ENCODE measurements around the gene TRIM58. TPM values are rescaled to one million over a fixed set of nuclear protein-coding genes. Genes with fewer than 3 reads are reported as not detected.

TRIM58 gene
- total RNA-seq = 0.97 and 3.5 TPM in 2 replicates

GRCh38 chr1:247857069-247857984 lies at the start of gene TRIM58:
TSS of gene TRIM58 (plus strand) at chr1:247857187. CDS start at chr1:247857247, 60 bp downstream.
- H3K4me3 ChIP-seq (ENCODE audit: low read depth, low read length) = peak within 1 kb of the TSS; percentile 49
- DNase-seq (ENCODE audit: low read depth) = peak; percentile 9
- no peak for TF ChIP-seq CTCF (IDR thresholded peaks at IDR 0.05; ENCODE audit: insufficient read depth, low read depth, low read length)

GRCh38 chr1:247812637-247813036 lies 44.4 kb upstream of the TRIM58 start:
- no peak overlapping the region for H3K4me3 ChIP-seq (ENCODE audit: low read depth, low read length)
- no peak for TF ChIP-seq CTCF (IDR thresholded peaks at IDR 0.05; ENCODE audit: insufficient read depth, low read depth, low read length)
- DNase-seq (ENCODE audit: low read depth) = no peak

GRCh38 chr1:247822060-247822459 lies 34.9 kb upstream of the TRIM58 start:
- TF ChIP-seq CTCF (IDR thresholded peaks at IDR 0.05; ENCODE audit: insufficient read depth, low read depth, low read length) = no peak
- H3K4me3 ChIP-seq (ENCODE audit: low read depth, low read length) = no peak overlapping the region
- no peak for DNase-seq (ENCODE audit: low read depth)

- DNase-seq (ENCODE audit: low read depth) = no peak
- TF ChIP-seq CTCF (IDR thresholded peaks at IDR 0.05; ENCODE audit: insufficient read depth, low read depth, low read length) = no peak
- H3K4me3 ChIP-seq (ENCODE audit: low read depth, low read length) = no peak within 1 kb of the TSS
Measured at GRCh38 chr1:247824023-247824422, 33.0 kb upstream of the TRIM58 start, which contains the start of gene OR14A16. TSS of gene OR14A16 (minus strand) at chr1:247824119. CDS start at chr1:247815729, 8,390 bp downstream.

GRCh38 chr1:247825362-247825761 lies 31.6 kb upstream of the TRIM58 start:
- no peak for TF ChIP-seq CTCF (IDR thresholded peaks at IDR 0.05; ENCODE audit: insufficient read depth, low read depth, low read length)
- no peak for DNase-seq (ENCODE audit: low read depth)
- no peak overlapping the region for H3K4me3 ChIP-seq (ENCODE audit: low read depth, low read length)

GRCh38 chr1:247829656-247830055 lies 27.3 kb upstream of the TRIM58 start:
- no peak for DNase-seq (ENCODE audit: low read depth)
- no peak for TF ChIP-seq CTCF (IDR thresholded peaks at IDR 0.05; ENCODE audit: insufficient read depth, low read depth, low read length)
- no peak overlapping the region for H3K4me3 ChIP-seq (ENCODE audit: low read depth, low read length)

Data from fibroblast of villous mesenchyme (primary cell).